Measurements from ENCODE around the gene PPP4R1.

DNA sequence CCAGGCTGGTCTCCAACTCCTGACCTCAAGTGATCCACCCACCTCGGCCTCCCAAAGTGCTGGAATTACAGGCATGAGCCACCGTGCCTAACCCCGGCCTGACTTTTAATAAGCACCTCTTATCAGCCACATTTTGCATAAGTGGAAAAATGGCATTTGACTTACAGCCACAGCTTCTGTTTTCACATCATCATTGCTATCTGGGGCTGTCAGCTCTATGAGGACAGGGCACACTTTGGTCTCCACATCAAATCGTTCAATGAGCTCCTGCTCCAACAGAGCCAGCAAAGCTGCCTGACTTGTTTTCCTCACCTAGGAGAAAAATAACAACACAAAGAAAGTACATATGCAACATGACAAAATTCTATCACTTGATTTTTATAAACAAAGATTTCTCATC, 26.4 kb downstream of the PPP4R1 start:
- no peak for TF ChIP-seq TAF1 (IDR thresholded peaks at IDR 0.05; ENCODE audit: borderline replicate concordance, low read depth, low read length)
- TF ChIP-seq POLR2AphosphoS5 (IDR thresholded peaks at IDR 0.05; ENCODE audit: low read depth, low read length): no peak
- TF ChIP-seq POLR2A (IDR thresholded peaks at IDR 0.05; ENCODE audit: low read depth, low read length): no peak
